NCI-H2196 (cell line): Measurements from ENCODE around the gene RANBP17.

ENCODE experiments used
- DNase-seq: peaks from one replicate; lab custom pipeline; 2025; ENCODE audit not compliant: unreplicated experiment; lab: John Stamatoyannopoulos, UW

Gene RANBP17

GRCh38 chr5:171344936-171345608 is 483.3 kb downstream of the RANBP17 start:
- DNase-seq = no peak
